ENCODE data around the gene ATXN7L3. TPM values are rescaled to one million over a fixed set of nuclear protein-coding genes. Genes with fewer than 3 reads are reported as not detected.

ATXN7L3 gene
- total RNA-seq, 1 experiment from 2014 or later: 65.7 TPM

DNA sequence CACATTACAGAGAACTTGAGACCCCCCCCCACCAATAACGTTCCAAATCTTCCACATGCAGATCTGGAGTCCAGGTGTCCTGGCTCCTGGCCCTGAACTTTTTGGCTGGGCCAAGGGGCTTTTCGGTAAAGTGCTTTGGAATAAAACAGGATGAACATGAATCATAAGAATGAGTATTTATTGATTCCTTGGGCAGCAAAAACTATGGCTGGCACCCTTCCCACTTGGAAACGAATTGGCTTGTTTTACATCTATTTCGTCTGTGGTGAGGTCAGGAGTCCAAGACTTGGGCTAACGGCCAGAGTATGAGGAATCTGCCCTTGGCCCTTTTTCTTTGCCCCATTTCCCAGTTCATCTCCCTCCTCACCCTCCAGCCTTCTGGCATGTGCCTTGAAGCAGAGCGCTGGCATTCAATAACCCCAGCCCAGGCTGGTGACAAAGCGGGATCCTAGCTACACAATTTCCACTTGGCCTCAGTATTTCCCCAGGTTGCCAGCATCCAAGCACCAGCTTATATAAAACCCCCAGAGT, 23.9 kb upstream of the ATXN7L3 start:
- Mint-ChIP-seq H3K27ac (ENCODE audit: low read depth, unreplicated experiment) (peak overlapping the region; percentile 47), H3K9me3 (ENCODE audit: unreplicated experiment) (no peaks in the 10 kb centered on the region), H3K36me3 (ENCODE audit: insufficient read depth, unreplicated experiment) (peaks cover 7% of the 10 kb centered on the region), H3K4me1 (ENCODE audit: insufficient read depth, unreplicated experiment) (peaks cover 15% of the 10 kb centered on the region), H3K27me3 (ENCODE audit: insufficient read depth, unreplicated experiment) (no peaks in the 10 kb centered on the region), H3K4me3 (ENCODE audit: unreplicated experiment) (peak overlapping the region; percentile 35)
- TF ChIP-seq, protein P1, sequence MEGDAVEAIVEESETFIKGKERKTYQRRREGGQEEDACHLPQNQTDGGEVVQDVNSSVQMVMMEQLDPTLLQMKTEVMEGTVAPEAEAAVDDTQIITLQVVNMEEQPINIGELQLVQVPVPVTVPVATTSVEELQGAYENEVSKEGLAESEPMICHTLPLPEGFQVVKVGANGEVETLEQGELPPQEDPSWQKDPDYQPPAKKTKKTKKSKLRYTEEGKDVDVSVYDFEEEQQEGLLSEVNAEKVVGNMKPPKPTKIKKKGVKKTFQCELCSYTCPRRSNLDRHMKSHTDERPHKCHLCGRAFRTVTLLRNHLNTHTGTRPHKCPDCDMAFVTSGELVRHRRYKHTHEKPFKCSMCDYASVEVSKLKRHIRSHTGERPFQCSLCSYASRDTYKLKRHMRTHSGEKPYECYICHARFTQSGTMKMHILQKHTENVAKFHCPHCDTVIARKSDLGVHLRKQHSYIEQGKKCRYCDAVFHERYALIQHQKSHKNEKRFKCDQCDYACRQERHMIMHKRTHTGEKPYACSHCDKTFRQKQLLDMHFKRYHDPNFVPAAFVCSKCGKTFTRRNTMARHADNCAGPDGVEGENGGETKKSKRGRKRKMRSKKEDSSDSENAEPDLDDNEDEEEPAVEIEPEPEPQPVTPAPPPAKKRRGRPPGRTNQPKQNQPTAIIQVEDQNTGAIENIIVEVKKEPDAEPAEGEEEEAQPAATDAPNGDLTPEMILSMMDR (IDR thresholded peaks at IDR 0.05; ENCODE audit: unreplicated experiment): no peak
- CTCF ChIA-PET: interaction anchor here (0.5 kb wide), 1 partner anchor 661 kb away, joined by 4 read pairs; no protein-coding TSS in a partner anchor
- intact Hi-C loops (cut with micrococcal nuclease): no loop called here
- BruUV-seq (replicated peaks): no TSS peak
- POLR2A ChIA-PET: interaction anchor here (0.6 to 1.2 kb wide), 3 partner anchors 17 to 112 kb away, joined by 3 to 4 read pairs (median 3); no protein-coding TSS in a partner anchor
- DNase-seq (ENCODE audit: unreplicated experiment): peak; percentile 96

DNA sequence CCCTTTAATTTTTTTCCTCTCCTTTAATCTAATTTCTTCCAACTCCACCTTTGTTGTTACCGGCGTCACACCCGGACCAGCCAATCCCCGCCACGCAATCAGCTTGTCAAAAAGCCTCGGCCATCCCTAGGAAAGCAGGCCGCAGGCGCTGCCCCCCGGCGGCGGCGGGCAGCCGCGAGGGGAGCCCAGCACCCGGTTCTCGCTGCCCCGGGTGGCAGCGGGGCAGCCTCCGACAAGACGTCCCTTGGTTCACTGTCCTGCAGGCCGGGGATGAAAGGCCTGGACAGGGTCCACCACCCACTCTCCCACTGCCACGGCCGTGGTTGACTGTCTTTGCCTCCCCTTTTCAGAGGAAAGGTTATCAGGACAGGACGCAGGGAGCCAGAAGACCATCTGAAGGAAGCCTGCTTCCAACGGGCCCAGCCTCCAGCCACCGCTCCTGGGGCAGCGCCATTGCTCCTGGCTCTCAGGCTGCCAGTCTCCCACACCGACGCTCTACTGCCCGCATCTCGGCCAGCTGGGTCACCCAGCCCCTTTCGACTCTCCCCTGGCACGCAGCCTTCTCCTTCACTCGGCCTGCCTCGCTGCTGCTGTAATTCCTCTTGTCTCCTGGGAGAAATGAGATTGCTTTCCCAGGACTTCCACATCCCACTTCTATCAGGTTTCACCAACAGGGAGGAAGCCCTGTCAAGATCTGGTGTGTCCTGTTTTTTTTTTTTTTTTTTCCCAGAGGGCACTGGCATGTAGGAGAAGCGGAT, 22.6 kb upstream of the ATXN7L3 start:
- Mint-ChIP-seq H3K27ac (ENCODE audit: low read depth, unreplicated experiment) (peak overlapping the region; percentile 76), H3K36me3 (ENCODE audit: insufficient read depth, unreplicated experiment) (peaks cover 12% of the 10 kb centered on the region), H3K4me3 (ENCODE audit: unreplicated experiment) (peak overlapping the region; percentile 98), H3K9me3 (ENCODE audit: unreplicated experiment) (no peaks in the 10 kb centered on the region), H3K4me1 (ENCODE audit: insufficient read depth, unreplicated experiment) (peaks cover 22% of the 10 kb centered on the region), H3K27me3 (ENCODE audit: insufficient read depth, unreplicated experiment) (no peaks in the 10 kb centered on the region)
- CTCF ChIA-PET: interaction anchor here (0.6 to 1.6 kb wide), 12 partner anchors 30 to 927 kb away, joined by 3 to 6 read pairs (median 3); no protein-coding TSS in a partner anchor
- intact Hi-C loops (cut with micrococcal nuclease): no loop called here
- POLR2A ChIA-PET: interaction anchor here (0.8 to 7.4 kb wide), 18 partner anchors 9 to 280 kb away, joined by 3 to 65 read pairs (median 10); partner anchors contain the start of genes ATXN7L3, GPATCH8, GRN and RUNDC3A
- DNase-seq (ENCODE audit: unreplicated experiment): peak; percentile 72
- TF ChIP-seq, protein P1 (IDR thresholded peaks at IDR 0.05; ENCODE audit: unreplicated experiment): no peak
- no TSS peak for BruUV-seq (replicated peaks)

DNA sequence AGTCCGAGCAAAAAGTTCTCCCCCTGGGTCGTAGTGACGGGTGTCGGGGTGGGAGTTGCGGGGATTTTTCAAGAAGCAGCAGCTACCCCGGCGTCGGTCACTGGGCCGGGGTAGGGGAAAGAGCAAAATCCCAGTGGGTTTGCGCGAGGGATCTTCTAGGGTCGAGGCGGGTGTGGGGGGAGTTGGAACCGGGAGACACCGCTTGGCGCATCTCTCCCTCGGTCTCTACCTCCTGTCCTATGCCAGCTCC, 22.1 kb upstream of the ATXN7L3 start:
- Mint-ChIP-seq H3K36me3 (ENCODE audit: insufficient read depth, unreplicated experiment) (peaks cover 17% of the 10 kb centered on the region), H3K4me1 (ENCODE audit: insufficient read depth, unreplicated experiment) (peaks cover 27% of the 10 kb centered on the region), H3K9me3 (ENCODE audit: unreplicated experiment) (no peaks in the 10 kb centered on the region), H3K4me3 (ENCODE audit: unreplicated experiment) (peak overlapping the region; percentile 98), H3K27ac (ENCODE audit: low read depth, unreplicated experiment) (peak overlapping the region; percentile 76), H3K27me3 (ENCODE audit: insufficient read depth, unreplicated experiment) (no peaks in the 10 kb centered on the region)
- ChIA-PET CTCF (interaction anchor here (0.6 to 1.6 kb wide), 10 partner anchors 29 to 623 kb away, joined by 3 to 6 read pairs (median 3); no protein-coding TSS in a partner anchor), POLR2A (interaction anchor here (0.7 to 7.4 kb wide), 21 partner anchors 9 to 281 kb away, joined by 3 to 65 read pairs (median 9); partner anchors contain the start of genes ATXN7L3, GPATCH8, GRN and RUNDC3A)
- TF ChIP-seq, protein P1 (IDR thresholded peaks at IDR 0.05; ENCODE audit: unreplicated experiment): no peak
- no peak for DNase-seq (ENCODE audit: unreplicated experiment)
- BruUV-seq (replicated peaks): no TSS peak
- intact Hi-C loops (cut with micrococcal nuclease): loop anchor here (2.0 kb wide), 1 partner anchor 103 kb away; the partner anchor contains the start of gene SLC25A39

Measured in MCF 10A (cell line).